ENCODE measurements around the gene GCSH. TPM values are rescaled to one million over a fixed set of nuclear protein-coding genes. Genes with fewer than 3 reads are reported as not detected.

The GCSH gene
- total and polyA plus RNA-seq, 4 donors = 16.3 to 31.5 (median 21.7) TPM

GRCh38 chr16:81041696-81042095 lies 54.5 kb downstream of the GCSH start:
- no peaks in the 10 kb centered on the region for H3K27me3 ChIP-seq (ENCODE audit: control insufficient read depth in 3 of 3, insufficient read depth in 3 of 3, low read length in 2 of 3)
- peaks cover 3 to 8% (median 6%) of the 10 kb centered on the region in 5 donors for H3K4me1 ChIP-seq (ENCODE audit: control insufficient read depth in 5 of 5, insufficient read depth in 5 of 5, low read length in 5 of 5)
- 87 to 90% methylated on average over 4 of the region's 4 CpGs for WGBS, 2 donors
- no peak for ATAC-seq (ENCODE audit: insufficient read depth, low FRiP score)
- no peak overlapping the region for H3K4me3 ChIP-seq
- TF ChIP-seq CTCF (IDR thresholded peaks at IDR 0.05; ENCODE audit: control extremely low read depth, extremely low read depth) = no peak
- H3K9me3 ChIP-seq (ENCODE audit: control insufficient read depth in 4 of 4, insufficient read depth in 3 of 4, low read length in 3 of 4) = no peaks in the 10 kb centered on the region
- H3K36me3 ChIP-seq (ENCODE audit: control insufficient read depth in 4 of 4, insufficient read depth in 4 of 4, low read length in 4 of 4) = peaks cover 22 to 31% (median 27%) of the 10 kb centered on the region in 4 donors
- no peak overlapping the region for H3K9ac ChIP-seq (ENCODE audit: insufficient read depth in 1 of 2, low read length in 2 of 2)
- no peak overlapping the region for H3K27ac ChIP-seq (ENCODE audit: low read depth in 1 of 2, low read length in 1 of 2)
- DNase-seq = peak in 1 of 3 donors; percentile 20

- Histone ChIP-seq H3K4me3 (no peak overlapping the region), H3K9me3 (ENCODE audit: control insufficient read depth in 4 of 4, insufficient read depth in 3 of 4, low read length in 3 of 4) (no peaks in the 10 kb centered on the region), H3K27ac (ENCODE audit: low read depth in 1 of 2, low read length in 1 of 2) (no peak overlapping the region), H3K4me1 (ENCODE audit: control insufficient read depth in 5 of 5, insufficient read depth in 5 of 5, low read length in 5 of 5) (peaks cover 3 to 8% (median 8%) of the 10 kb centered on the region in 5 donors), H3K36me3 (ENCODE audit: control insufficient read depth in 4 of 4, insufficient read depth in 4 of 4, low read length in 4 of 4) (peaks cover 21 to 31% (median 26%) of the 10 kb centered on the region in 4 donors), H3K27me3 (ENCODE audit: control insufficient read depth in 3 of 3, insufficient read depth in 3 of 3, low read length in 2 of 3) (no peaks in the 10 kb centered on the region), H3K9ac (ENCODE audit: insufficient read depth in 1 of 2, low read length in 2 of 2) (no peak overlapping the region)
- TF ChIP-seq CTCF (IDR thresholded peaks at IDR 0.05; ENCODE audit: control extremely low read depth, extremely low read depth) = no peak
- 87 to 89% methylated on average over 5 of the region's 5 CpGs for WGBS, 2 donors
- no peak for DNase-seq
- ATAC-seq (ENCODE audit: insufficient read depth, low FRiP score) = no peak
These were observed 55.4 kb downstream of the GCSH start for GRCh38 chr16:81040842-81041241.

- H3K27me3 ChIP-seq (ENCODE audit: control insufficient read depth in 3 of 3, insufficient read depth in 3 of 3, low read length in 2 of 3) = no peaks in the 10 kb centered on the region
- no peaks in the 10 kb centered on the region for H3K9me3 ChIP-seq (ENCODE audit: control insufficient read depth in 4 of 4, insufficient read depth in 3 of 4, low read length in 3 of 4)
- ATAC-seq (ENCODE audit: insufficient read depth, low FRiP score) (no peak), DNase-seq (no peak)
- peaks cover 3 to 10% (median 8%) of the 10 kb centered on the region in 5 donors for H3K4me1 ChIP-seq (ENCODE audit: control insufficient read depth in 5 of 5, insufficient read depth in 5 of 5, low read length in 5 of 5)
- peaks cover 15 to 31% (median 25%) of the 10 kb centered on the region in 4 donors for H3K36me3 ChIP-seq (ENCODE audit: control insufficient read depth in 4 of 4, insufficient read depth in 4 of 4, low read length in 4 of 4)
- WGBS, 2 donors = 92 to 96% methylated on average over 2 of the region's 2 CpGs
- TF ChIP-seq CTCF (IDR thresholded peaks at IDR 0.05; ENCODE audit: control extremely low read depth, extremely low read depth) = no peak
- H3K9ac ChIP-seq (ENCODE audit: insufficient read depth in 1 of 2, low read length in 2 of 2) = no peak overlapping the region
- no peak overlapping the region for H3K27ac ChIP-seq (ENCODE audit: low read depth in 1 of 2, low read length in 1 of 2)
- no peak overlapping the region for H3K4me3 ChIP-seq
These were observed 56.1 kb downstream of the GCSH start for GRCh38 chr16:81040131-81040530.

Measured in lung (tissue), 12 donors.